Breast epithelium (tissue), 4 donors: Measurements from ENCODE around the gene NR1H2. TPM values are rescaled to one million over a fixed set of nuclear protein-coding genes. Genes with fewer than 3 reads are reported as not detected.
"Not testable (repeated sequence)": the region's sequence is repeated elsewhere in the genome, so short reads cannot be mapped to it uniquely, and the experiment has no call there.

Source experiments
- DNase-seq, 2 donors: peaks; one replicate each; pipeline ENCODE4 v3.0.0-alpha.2; 2019; ENCODE audit warnings: low spot score in 2 of 2
- H3K27ac ChIP-seq, 2 donors: fragments of 200-600 bp; sonication (generic) in 1 of 2; one replicate each; pipeline ENCODE4 v1.5.1; 2016 to 2019; ENCODE audit warnings: mild to moderate bottlenecking in 1 of 2
- H3K27me3 ChIP-seq, 2 donors: fragments of 200-600 bp; sonication (generic) in 1 of 2; one replicate each; pipeline versions ENCODE4 v1.5.1 to v1.6.0; 2017 to 2019; ENCODE audit warnings: control low read depth in 1 of 2, mild to moderate bottlenecking in 1 of 2
- H3K36me3 ChIP-seq: fragments of 200-600 bp; one replicate; pipeline ENCODE4 v1.5.1; 2019
- H3K4me1 ChIP-seq, 2 donors: fragments of 200-600 bp; sonication (generic); one replicate each; pipeline ENCODE4 v1.5.1; 2016 to 2019; ENCODE audit warnings: control low read depth in 1 of 2
- H3K4me3 ChIP-seq, 3 donors: fragments of 200-600 bp; sonication (generic); 1 replicate in 2 of 3; 2 replicates in 1 of 3; pipeline ENCODE4 v1.5.1; 2016 to 2019; ENCODE audit warnings: mild to moderate bottlenecking in 3 of 3, moderate library complexity in 2 of 3
- H3K9me3 ChIP-seq, 2 donors: fragments of 200-600 bp; sonication (generic) in 1 of 2; one replicate each; pipeline ENCODE4 v1.5.1; 2016 to 2019; ENCODE audit warnings: control low read depth in 1 of 2
- CTCF ChIP-seq, 3 donors: fragments of 450-650 bp; IDR thresholded peaks; one replicate each; pipeline ENCODE4 v1.5.1; 2016 to 2017; ENCODE audit warnings: antibody characterized with exemption in 3 of 3, mild to moderate bottlenecking in 3 of 3, moderate library complexity in 3 of 3
- POLR2A ChIP-seq: fragments of 450-650 bp; IDR thresholded peaks from one replicate; pipeline ENCODE4 v1.6.1; 2016; ENCODE audit warnings: antibody characterized with exemption, mild to moderate bottlenecking, moderate library complexity
- POLR2AphosphoS5 ChIP-seq, 3 donors: sonication (generic); formaldehyde crosslinking; IDR thresholded peaks; one replicate each; pipeline ENCODE4 v1.6.1; 2017; ENCODE audit warnings: antibody characterized with exemption in 3 of 3
- intact Hi-C: fragments of 100-400 bp; cut with DNase I; formaldehyde crosslinking; loops from one replicate; pipeline ENCODE4 v1.15.1; 2023; ENCODE audit warnings: low total_unique reads
- total RNA-seq, 3 donors: library from RNA; depleted of rRNA; stranded (reverse); fragments of >200 nt; gene quantifications; one replicate each; pipeline ENCODE4 v1.1.0, GENCODE V29; 2016

NR1H2 gene
- total RNA-seq, 3 donors from 2014 or later = 71.0 to 105 (median 87.5) TPM

GRCh38 chr19:50387176-50387867 lies 11.1 kb downstream of the NR1H2 start:
- H3K36me3 ChIP-seq = peaks cover under 1% of the 10 kb centered on the region
- intact Hi-C loops = no loop called here
- TF ChIP-seq POLR2AphosphoS5 (IDR thresholded peaks at IDR 0.05) (no peak), POLR2A (no peak), CTCF (IDR thresholded peaks at IDR 0.05) (no peak)
- no peak overlapping the region for H3K27ac ChIP-seq
- H3K4me3 ChIP-seq = no peak overlapping the region
- DNase-seq = no peak
- H3K4me1 ChIP-seq = no peaks in the 10 kb centered on the region
- no peaks in the 10 kb centered on the region for H3K9me3 ChIP-seq
- no peaks in the 10 kb centered on the region for H3K27me3 ChIP-seq

GRCh38 chr19:50387868-50388245 lies 11.6 kb downstream of the NR1H2 start:
- intact Hi-C loops = no loop called here
- Histone ChIP-seq H3K4me1 (no peaks in the 10 kb centered on the region), H3K36me3 (no peaks in the 10 kb centered on the region), H3K9me3 (no peaks in the 10 kb centered on the region), H3K4me3 (no peak overlapping the region), H3K27ac (no peak overlapping the region), H3K27me3 (no peaks in the 10 kb centered on the region)
- TF ChIP-seq POLR2AphosphoS5 (IDR thresholded peaks at IDR 0.05) = no peak
- TF ChIP-seq POLR2A = no peak
- no peak for TF ChIP-seq CTCF (IDR thresholded peaks at IDR 0.05)
- no peak for DNase-seq

GRCh38 chr19:50390295-50390694 lies 14.0 kb downstream of the NR1H2 start:
- intact Hi-C loops = not testable (repeated sequence)

GRCh38 chr19:50390952-50391351 lies 14.7 kb downstream of the NR1H2 start:
- H3K9me3 ChIP-seq, H3K4me1 ChIP-seq, H3K4me3 ChIP-seq, H3K27ac ChIP-seq, H3K36me3 ChIP-seq, DNase-seq, intact Hi-C loops, H3K27me3 ChIP-seq: not testable (repeated sequence)

More at GRCh38 chr19:50390295-50390694, 14.0 kb downstream of the NR1H2 start:
- H3K9me3 ChIP-seq, H3K27me3 ChIP-seq, H3K4me1 ChIP-seq, H3K27ac ChIP-seq, DNase-seq, H3K36me3 ChIP-seq, H3K4me3 ChIP-seq: not testable (repeated sequence)

- Histone ChIP-seq H3K4me1 (no peaks in the 10 kb centered on the region), H3K27me3 (no peaks in the 10 kb centered on the region), H3K27ac (no peak overlapping the region), H3K4me3 (no peak overlapping the region), H3K36me3 (no peaks in the 10 kb centered on the region), H3K9me3 (no peaks in the 10 kb centered on the region)
- TF ChIP-seq CTCF (IDR thresholded peaks at IDR 0.05) (no peak), POLR2AphosphoS5 (IDR thresholded peaks at IDR 0.05) (no peak), POLR2A (no peak)
- intact Hi-C loops = no loop called here
- no peak for DNase-seq
Measured at GRCh38 chr19:50392759-50393158, 16.5 kb downstream of the NR1H2 start.

GRCh38 chr19:50393589-50393988 lies 17.3 kb downstream of the NR1H2 start:
- Histone ChIP-seq H3K4me1 (no peaks in the 10 kb centered on the region), H3K9me3 (no peaks in the 10 kb centered on the region), H3K36me3 (no peaks in the 10 kb centered on the region), H3K27ac (no peak overlapping the region), H3K27me3 (no peaks in the 10 kb centered on the region), H3K4me3 (no peak overlapping the region)
- DNase-seq = no peak
- intact Hi-C loops = no loop called here
- TF ChIP-seq POLR2A = no peak
- no peak for TF ChIP-seq POLR2AphosphoS5 (IDR thresholded peaks at IDR 0.05)
- TF ChIP-seq CTCF (IDR thresholded peaks at IDR 0.05) = no peak
